ENCODE results near the gene CDH15.

- TF ChIP-seq CTCF (IDR thresholded peaks at IDR 0.05; ENCODE audit: poor library complexity, severe bottlenecking) (no peak), RAD21 (conservative IDR thresholded peaks at IDR 0.05) (no peak), POLR2AphosphoS5 (IDR thresholded peaks at IDR 0.05) (no peak), EZH2 (IDR thresholded peaks at IDR 0.05; ENCODE audit: borderline replicate concordance, insufficient read depth, low read length, poor library complexity, severe bottlenecking) (no peak), MXI1 (conservative IDR thresholded peaks at IDR 0.05; ENCODE audit: poor library complexity, severe bottlenecking) (no peak)
These were observed 27.9 kb downstream of the CDH15 start for GRCh38 chr16:89199241-89200123.

Measured in neural cell (in vitro differentiated cells).